B cell (primary cell): ENCODE results near the gene SCUBE1. TPM values are rescaled to one million over a fixed set of nuclear protein-coding genes. Genes with fewer than 3 reads are reported as not detected.
A peak's percentile ranks its signal among the peaks of the same experiment; 100 is the strongest.

Experiments
- ATAC-seq: fragments of 200-7000 bp; cut with Tn5 transposase; one replicate; pipeline ENCODE4 v1.10.0; 2021; ENCODE audit warnings: low read depth, mild to moderate bottlenecking, moderate number of reproducible peaks, moderate library complexity
- CTCF ChIA-PET: fragments of 350-600 bp; sonication (Branson Sonifier 250); formaldehyde crosslinking; loops from one replicate; lab custom pipeline; 2021; ENCODE audit warnings: antibody characterized with exemption, inconsistent platforms; lab: Charles Lee
- POLR2A ChIA-PET: fragments of 350-600 bp; sonication (Branson Sonifier 250); formaldehyde crosslinking; loops from one replicate; lab custom pipeline; 2021; ENCODE audit warnings: antibody characterized with exemption; lab: Charles Lee
- DNase-seq: peaks from one replicate; pipeline ENCODE4 v3.0.0; 2013
- H2AFZ ChIP-seq: 2 replicates; pipeline ENCODE4 v1.6.1; 2012; ENCODE audit warnings: mild to moderate bottlenecking, low read depth, low read length; ENCODE audit not compliant: insufficient read depth, poor library complexity, severe bottlenecking
- H3K27ac ChIP-seq, 2 donors: 1 replicate in 1 of 2; 2 replicates in 1 of 2; pipeline ENCODE4 v1.5.1; 2012 to 2013; ENCODE audit warnings: low read length in 2 of 2, mild to moderate bottlenecking in 2 of 2, moderate library complexity in 1 of 2
- H3K27me3 ChIP-seq, 4 experiments: fragments of 200-600 bp in 1 of 4; sonication (generic) in 1 of 4; replicated peaks in 1 of 4; 1 replicate in 2 of 4; 2 replicates in 2 of 4; pipeline versions ENCODE4 v1.6.1 to v1.7.0; 2013 to 2016; ENCODE audit warnings: low read length in 3 of 4, mild to moderate bottlenecking in 2 of 4, mixed read lengths in 1 of 4, moderate library complexity in 1 of 4; ENCODE audit not compliant: insufficient read depth in 4 of 4, control insufficient read depth in 3 of 4; ENCODE audit errors: control extremely low read depth in 1 of 4
- H3K36me3 ChIP-seq, 2 experiments: replicated peaks in 1 of 2; 1 replicate in 1 of 2; 2 replicates in 1 of 2; pipeline versions ENCODE4 v1.6.1 to v1.7.1; 2013; ENCODE audit warnings: low read length in 1 of 2; ENCODE audit not compliant: insufficient read depth in 2 of 2, control insufficient read depth in 1 of 2; ENCODE audit errors: control extremely low read depth in 1 of 2, extremely low read depth in 1 of 2
- H3K4me1 ChIP-seq, 2 donors: fragments of 200-600 bp in 1 of 2; sonication (generic) in 1 of 2; 1 replicate in 1 of 2; 2 replicates in 1 of 2; pipeline versions ENCODE4 v1.5.1 to v1.6.1; 2013 to 2017; ENCODE audit warnings: low read length in 2 of 2; ENCODE audit not compliant: control insufficient read depth in 2 of 2, insufficient read depth in 2 of 2
- H3K4me2 ChIP-seq: replicated peaks from 2 replicates; pipeline ENCODE3; 2012; ENCODE audit warnings: mild to moderate bottlenecking, low read depth, low read length; ENCODE audit not compliant: poor library complexity, severe bottlenecking
- H3K4me3 ChIP-seq, 5 experiments: fragments of 200-600 bp in 1 of 5; sonication (generic) in 1 of 5; 1 replicate in 3 of 5; 2 replicates in 2 of 5; pipeline versions ENCODE4 v1.5.1 to v1.7.0; 2011 to 2016; ENCODE audit warnings: low read length in 4 of 5, mild to moderate bottlenecking in 4 of 5, low read depth in 2 of 5, control low read depth in 1 of 5, moderate library complexity in 1 of 5; ENCODE audit not compliant: insufficient read depth in 1 of 5; ENCODE audit errors: control extremely low read depth in 1 of 5, extremely low read depth in 1 of 5
- H3K79me2 ChIP-seq: fragments of 200-600 bp; sonication (generic); one replicate; pipeline ENCODE4 v1.6.0; 2016; ENCODE audit warnings: low read length; ENCODE audit not compliant: control insufficient read depth, insufficient read depth
- H3K9ac ChIP-seq: fragments of 200-600 bp; sonication (generic); 2 replicates; pipeline ENCODE4 v1.6.1; 2017; ENCODE audit warnings: mild to moderate bottlenecking, low read length, moderate library complexity
- H3K9me3 ChIP-seq, 3 donors: one replicate each; pipeline versions ENCODE4 v1.6.1 to v1.7.1; 2013; ENCODE audit warnings: low read length in 2 of 3; ENCODE audit not compliant: control insufficient read depth in 2 of 3, insufficient read depth in 1 of 3; ENCODE audit errors: control extremely low read depth in 1 of 3
- H4K20me1 ChIP-seq: 2 replicates; pipeline ENCODE4 v1.6.0; 2012; ENCODE audit warnings: mild to moderate bottlenecking, low read length; ENCODE audit not compliant: insufficient read depth, control insufficient read depth, poor library complexity, severe bottlenecking
- H3K27ac Mint-ChIP-seq: one replicate; pipeline ENCODE4 v1.8.0; 2021; ENCODE audit warnings: mixed read lengths
- H3K27me3 Mint-ChIP-seq: one replicate; pipeline ENCODE4 v1.8.0; 2021; ENCODE audit warnings: mixed read lengths
- H3K4me1 Mint-ChIP-seq: one replicate; pipeline ENCODE4 v1.8.0; 2021; ENCODE audit warnings: mixed read lengths
- H3K4me3 Mint-ChIP-seq: one replicate; pipeline ENCODE4 v1.8.0; 2021; ENCODE audit warnings: mixed read lengths
- H3K9me3 Mint-ChIP-seq: one replicate; pipeline ENCODE4 v1.8.0; 2022; ENCODE audit warnings: mixed read lengths; ENCODE audit not compliant: insufficient read depth
- EZH2 ChIP-seq: IDR thresholded peaks from 2 replicates; pipeline ENCODE4 v1.6.1; 2012; ENCODE audit warnings: borderline replicate concordance, low read depth, mild to moderate bottlenecking, moderate library complexity, low read length; ENCODE audit not compliant: insufficient read depth, poor library complexity, severe bottlenecking
- WGBS: methylation state at CpG from one replicate; pipeline ENCODE4 v1.1.5; 2013; ENCODE audit warnings: missing lambda C conversion rate; ENCODE audit not compliant: insufficient coverage; 5-methylcytosine and 5-hydroxymethylcytosine counted together
- intact Hi-C: fragments of 100-400 bp; cut with micrococcal nuclease; formaldehyde crosslinking; loops from one replicate; pipeline ENCODE4 v1.10.0; 2022
- polyA plus RNA-seq: library from polyadenylated mRNA; depleted of rRNA; stranded (reverse); fragments of >200 nt; gene quantifications from 2 replicates; pipeline ENCODE4 v1.2.3, GENCODE V29; 2012
- total RNA-seq, 2 donors: library from RNA; stranded (reverse); fragments of 120-200 nt in 1 of 2; gene quantifications; 1 replicate in 1 of 2; 2 replicates in 1 of 2; pipeline versions ENCODE4 v1.2.3 to v1.2.4, GENCODE V29; 2013 to 2022
- TF ChIP-seq, protein P1 (sequence below): fragments of 200-600 bp; IDR thresholded peaks from one replicate; pipeline ENCODE4 v1.8.0; 2022; ENCODE audit warnings: antibody characterized with exemption, mild to moderate bottlenecking

Gene SCUBE1
- total and polyA plus RNA-seq, 2 donors (not counting 1 experiment from before 2014, with no cell fraction given), result not detected

DNA sequence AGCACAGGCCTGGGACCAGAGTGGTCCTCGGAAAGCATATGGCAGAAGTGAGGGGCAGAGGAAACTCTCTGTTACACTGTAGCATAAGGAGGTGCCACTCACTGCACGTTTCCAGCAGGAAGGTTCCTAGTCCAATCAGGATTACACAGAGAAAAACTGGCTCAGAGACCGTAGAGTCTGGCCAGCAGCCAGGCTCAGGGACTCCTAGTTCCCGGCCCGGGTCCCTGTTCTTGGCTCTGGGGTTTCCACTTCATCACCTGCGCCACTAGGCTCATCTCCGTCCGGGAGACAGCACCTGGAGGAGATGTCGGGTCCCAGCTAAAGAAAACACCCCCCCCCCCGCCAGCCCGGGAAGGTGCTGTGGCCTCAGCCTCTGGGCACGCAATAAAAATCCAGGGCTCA, 157.3 kb downstream of the SCUBE1 start:
- peak overlapping the region; percentile 32 for H3K27ac Mint-ChIP-seq
- intact Hi-C loops, result loop anchor here (2.0 to 5.0 kb wide), 2 partner anchors 33 to 771 kb away; partner anchors contain the start of gene SAMM50
- peak overlapping the region; percentile 88 for H2AFZ ChIP-seq
- CTCF ChIA-PET, result interaction anchor here (1.2 kb wide), 1 partner anchor 16 kb away, joined by 3 read pairs; no protein-coding TSS in a partner anchor
- H4K20me1 ChIP-seq, result peaks cover 12% of the 10 kb centered on the region
- peaks cover 18% of the 10 kb centered on the region for H3K4me1 Mint-ChIP-seq
- H3K4me3 Mint-ChIP-seq, result peak overlapping the region; percentile 74
- ATAC-seq (no peak), DNase-seq (peak; percentile 30)
- H3K27me3 Mint-ChIP-seq, result no peaks in the 10 kb centered on the region
- peaks cover 0 to 6% (median 0%) of the 10 kb centered on the region in 4 experiments for H3K27me3 ChIP-seq
- POLR2A ChIA-PET, result interaction anchor here (0.6 kb wide), 1 partner anchor 40 kb away, joined by 4 read pairs; no protein-coding TSS in a partner anchor
- H3K36me3 ChIP-seq, result peaks cover 0 to 4% of the 10 kb centered on the region in 2 experiments
- TF ChIP-seq, protein P1, sequence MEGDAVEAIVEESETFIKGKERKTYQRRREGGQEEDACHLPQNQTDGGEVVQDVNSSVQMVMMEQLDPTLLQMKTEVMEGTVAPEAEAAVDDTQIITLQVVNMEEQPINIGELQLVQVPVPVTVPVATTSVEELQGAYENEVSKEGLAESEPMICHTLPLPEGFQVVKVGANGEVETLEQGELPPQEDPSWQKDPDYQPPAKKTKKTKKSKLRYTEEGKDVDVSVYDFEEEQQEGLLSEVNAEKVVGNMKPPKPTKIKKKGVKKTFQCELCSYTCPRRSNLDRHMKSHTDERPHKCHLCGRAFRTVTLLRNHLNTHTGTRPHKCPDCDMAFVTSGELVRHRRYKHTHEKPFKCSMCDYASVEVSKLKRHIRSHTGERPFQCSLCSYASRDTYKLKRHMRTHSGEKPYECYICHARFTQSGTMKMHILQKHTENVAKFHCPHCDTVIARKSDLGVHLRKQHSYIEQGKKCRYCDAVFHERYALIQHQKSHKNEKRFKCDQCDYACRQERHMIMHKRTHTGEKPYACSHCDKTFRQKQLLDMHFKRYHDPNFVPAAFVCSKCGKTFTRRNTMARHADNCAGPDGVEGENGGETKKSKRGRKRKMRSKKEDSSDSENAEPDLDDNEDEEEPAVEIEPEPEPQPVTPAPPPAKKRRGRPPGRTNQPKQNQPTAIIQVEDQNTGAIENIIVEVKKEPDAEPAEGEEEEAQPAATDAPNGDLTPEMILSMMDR, result no peak
- no peak for TF ChIP-seq EZH2
- H3K27ac ChIP-seq, result no peak overlapping the region
- peaks cover 0 to 5% (median 1%) of the 10 kb centered on the region in 3 donors for H3K9me3 ChIP-seq
- H3K9me3 Mint-ChIP-seq, result no peaks in the 10 kb centered on the region
- peak overlapping the region in 2 of 5 experiments; percentile 61 to 64 for H3K4me3 ChIP-seq
- H3K4me2 ChIP-seq, result peak overlapping the region; percentile 86
- WGBS, result 90% methylated on average over 10 of the region's 12 CpGs
- H3K79me2 ChIP-seq, result peaks cover 30% of the 10 kb centered on the region
- H3K4me1 ChIP-seq, result peaks cover 14 to 19% of the 10 kb centered on the region in 2 donors
- H3K9ac ChIP-seq, result peak overlapping the region; percentile 75

DNA sequence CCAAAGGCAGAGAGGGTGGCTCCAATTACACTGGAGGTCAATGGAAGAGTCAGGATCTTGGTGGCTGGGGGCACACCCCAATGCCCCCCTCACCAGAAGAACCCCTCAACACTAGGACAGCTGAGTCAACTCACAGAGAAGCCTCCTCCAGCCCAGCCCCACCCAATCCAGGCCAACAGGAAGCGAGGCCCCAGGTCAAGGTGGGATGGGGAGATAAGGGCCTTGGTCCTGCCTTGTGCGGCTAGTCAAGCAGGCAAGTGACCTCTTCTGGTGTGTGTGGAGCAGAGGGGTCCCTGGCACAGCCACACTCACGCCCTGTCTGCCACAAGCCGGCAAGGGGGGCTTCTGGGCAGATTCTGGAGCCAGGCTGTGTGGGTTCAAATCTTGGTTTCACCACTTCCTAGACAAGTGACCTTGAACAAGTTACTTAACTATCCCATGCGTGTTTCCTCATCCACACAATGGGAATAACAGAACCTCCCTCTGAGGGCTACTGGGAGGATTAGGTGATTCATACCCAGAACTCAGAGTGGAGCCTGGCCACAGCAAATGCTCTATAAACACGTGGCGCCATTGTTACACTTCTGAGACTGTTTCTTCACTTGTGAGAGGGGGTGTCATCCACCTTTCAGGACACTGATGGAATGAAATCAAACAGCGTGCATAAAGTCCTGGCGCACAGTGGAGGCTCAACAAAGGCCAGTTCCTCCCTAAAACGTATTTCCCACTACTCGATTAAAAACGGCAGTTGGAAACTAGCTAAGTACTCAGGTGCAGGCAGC, 159.5 kb downstream of the SCUBE1 start:
- Mint-ChIP-seq H3K4me3 (peak overlapping the region; percentile 28), H3K9me3 (no peaks in the 10 kb centered on the region), H3K27me3 (no peaks in the 10 kb centered on the region), H3K4me1 (peaks cover 16% of the 10 kb centered on the region), H3K27ac (no peak overlapping the region)
- H3K4me1 ChIP-seq, result peaks cover 14 to 19% of the 10 kb centered on the region in 2 donors
- ATAC-seq (no peak), DNase-seq (no peak)
- H3K9ac ChIP-seq, result no peak overlapping the region
- H3K27ac ChIP-seq, result no peak overlapping the region
- TF ChIP-seq EZH2, result no peak
- TF ChIP-seq, protein P1, result no peak
- peaks cover 12% of the 10 kb centered on the region for H4K20me1 ChIP-seq
- intact Hi-C loops, result no loop called here
- H3K4me3 ChIP-seq, result no peak overlapping the region
- ChIA-PET CTCF (no interaction called here), POLR2A (no interaction called here)
- H3K9me3 ChIP-seq, result peaks cover 0 to 4% (median 0%) of the 10 kb centered on the region in 3 donors
- no peaks in the 10 kb centered on the region for H3K27me3 ChIP-seq
- no peak overlapping the region for H3K4me2 ChIP-seq
- peaks cover 38% of the 10 kb centered on the region for H3K79me2 ChIP-seq
- H3K36me3 ChIP-seq, result peaks cover 0 to 15% of the 10 kb centered on the region in 2 experiments
- WGBS, result 76% methylated on average over 10 of the region's 12 CpGs
- H2AFZ ChIP-seq, result no peak overlapping the region
